Neuronal stem cell (in vitro differentiated cells): ENCODE results near the gene ADAM12.

Experiments used
- DNase-seq: peaks from one replicate; pipeline ENCODE4 v3.0.0-alpha.2; 2013; ENCODE audit warnings: low spot score
- H2AFZ ChIP-seq: one replicate; pipeline ENCODE4 v1.6.1; 2013; ENCODE audit warnings: mild to moderate bottlenecking, low read length, inconsistent platforms
- H2AK5ac ChIP-seq: 2 replicates; pipeline ENCODE4 v1.6.1; 2013; ENCODE audit warnings: low read depth, mild to moderate bottlenecking, inconsistent platforms, low read length, moderate library complexity, mixed read lengths
- H2BK120ac ChIP-seq: 2 replicates; pipeline ENCODE4 v1.6.1; 2013; ENCODE audit warnings: low read depth, mild to moderate bottlenecking, inconsistent platforms, low read length, moderate library complexity, mixed read lengths
- H2BK12ac ChIP-seq: one replicate; pipeline ENCODE4 v1.6.1; 2013; ENCODE audit warnings: low read length, inconsistent platforms
- H2BK15ac ChIP-seq: 2 replicates; pipeline ENCODE4 v1.6.1; 2013; ENCODE audit warnings: mild to moderate bottlenecking, low read length, inconsistent platforms, mixed read lengths
- H2BK5ac ChIP-seq: one replicate; pipeline ENCODE4 v1.6.1; 2013; ENCODE audit warnings: inconsistent platforms, mild to moderate bottlenecking, low read length, moderate library complexity
- H3K14ac ChIP-seq: one replicate; pipeline ENCODE4 v1.6.1; 2013; ENCODE audit warnings: low read length, inconsistent platforms
- H3K18ac ChIP-seq: 2 replicates; pipeline ENCODE4 v1.6.1; 2013; ENCODE audit warnings: low read length, inconsistent platforms
- H3K23ac ChIP-seq: 2 replicates; pipeline ENCODE4 v1.6.1; 2013; ENCODE audit warnings: low read depth, mild to moderate bottlenecking, mixed read lengths, low read length, inconsistent platforms; ENCODE audit not compliant: poor library complexity
- H3K27ac ChIP-seq: replicated peaks from 3 replicates; pipeline ENCODE4 v1.5.1; 2013; ENCODE audit warnings: low read length, inconsistent platforms
- H3K27me3 ChIP-seq, 3 experiments: 2 replicates each; pipeline ENCODE4 v1.6.1; 2013; ENCODE audit warnings: low read length in 3 of 3, mild to moderate bottlenecking in 2 of 3, inconsistent platforms in 1 of 3, low read depth in 1 of 3, mixed read lengths in 1 of 3, moderate library complexity in 1 of 3; ENCODE audit not compliant: control insufficient read depth in 3 of 3, insufficient read depth in 3 of 3
- H3K36me3 ChIP-seq, 2 donors: replicated peaks in 1 of 2; 2 replicates each; pipeline ENCODE4 v1.6.1; 2013; ENCODE audit warnings: low read length in 2 of 2; ENCODE audit not compliant: control insufficient read depth in 2 of 2, insufficient read depth in 2 of 2
- H3K4ac ChIP-seq: 2 replicates; pipeline ENCODE4 v1.6.1; 2013; ENCODE audit warnings: inconsistent platforms, mild to moderate bottlenecking, low read length, moderate library complexity
- H3K4me1 ChIP-seq, 2 donors: 1 replicate in 1 of 2; 2 replicates in 1 of 2; pipeline ENCODE4 v1.6.1; 2013; ENCODE audit warnings: low read length in 2 of 2, low read depth in 1 of 2; ENCODE audit not compliant: control insufficient read depth in 2 of 2, insufficient read depth in 1 of 2
- H3K4me2 ChIP-seq: one replicate; pipeline ENCODE4 v1.6.1; 2013; ENCODE audit warnings: mild to moderate bottlenecking, low read length, inconsistent platforms; ENCODE audit not compliant: insufficient read depth, poor library complexity, severe bottlenecking
- H3K4me3 ChIP-seq, 2 donors: 2 replicates each; pipeline ENCODE4 v1.5.1; 2013; ENCODE audit warnings: low read length in 2 of 2, mild to moderate bottlenecking in 2 of 2, inconsistent platforms in 1 of 2, moderate library complexity in 1 of 2
- H3K79me1 ChIP-seq: one replicate; pipeline ENCODE4 v1.6.1; 2013; ENCODE audit warnings: low read depth, mild to moderate bottlenecking, inconsistent platforms, low read length, moderate library complexity
- H3K9ac ChIP-seq: one replicate; pipeline ENCODE4 v1.6.1; 2013; ENCODE audit warnings: mild to moderate bottlenecking, low read depth, low read length, inconsistent platforms; ENCODE audit not compliant: poor library complexity
- H3K9me3 ChIP-seq, 2 donors: replicated peaks in 1 of 2; 2 replicates each; pipeline versions ENCODE3 to v1.6.1; 2013; ENCODE audit warnings: low read length in 2 of 2, mild to moderate bottlenecking in 2 of 2, inconsistent platforms in 1 of 2, low read depth in 1 of 2, mixed read lengths in 1 of 2, moderate library complexity in 1 of 2; ENCODE audit not compliant: control insufficient read depth in 2 of 2, insufficient read depth in 1 of 2
- H4K8ac ChIP-seq: one replicate; pipeline ENCODE4 v1.6.1; 2013; ENCODE audit warnings: low read depth, mild to moderate bottlenecking, inconsistent platforms, low read length, moderate library complexity
- H4K91ac ChIP-seq: one replicate; pipeline ENCODE4 v1.6.1; 2013; ENCODE audit warnings: low read length, low read depth, mild to moderate bottlenecking, inconsistent platforms; ENCODE audit not compliant: poor library complexity
- WGBS, 2 donors: extraction: QIAGEN DNeasy Blood & Tissue Kit; methylation state at CpG; one replicate each; pipeline ENCODE4 v1.1.7; 2013; ENCODE audit warnings: missing lambda C conversion rate in 2 of 2, mixed read lengths in 1 of 2; ENCODE audit not compliant: insufficient read length in 2 of 2, insufficient replicate concordance in 1 of 2; ENCODE audit errors: extremely low coverage in 2 of 2; 5-methylcytosine and 5-hydroxymethylcytosine counted together

ADAM12 gene

GRCh38 chr10:126109893-126110292 lies 278.4 kb downstream of the ADAM12 start:
- peaks cover 0 to 8% of the 10 kb centered on the region in 2 donors for H3K4me1 ChIP-seq
- H2BK15ac ChIP-seq, result no peak overlapping the region
- H2AFZ ChIP-seq, result no peak overlapping the region
- no peak for DNase-seq
- no peak overlapping the region for H2BK12ac ChIP-seq
- no peak overlapping the region for H2AK5ac ChIP-seq
- H2BK120ac ChIP-seq, result no peak overlapping the region
- no CpG with 5 or more reads among the region's 5 CpGs for WGBS, 2 donors
- H3K9me3 ChIP-seq, result peaks cover 0 to 1% of the 10 kb centered on the region in 2 donors
- H3K27ac ChIP-seq, result no peak overlapping the region
- no peak overlapping the region for H4K8ac ChIP-seq
- no peak overlapping the region for H3K4me2 ChIP-seq
- H3K79me1 ChIP-seq, result no peaks in the 10 kb centered on the region
- no peak overlapping the region for H4K91ac ChIP-seq
- H3K4me3 ChIP-seq, result no peak overlapping the region
- H3K36me3 ChIP-seq, result no peaks in the 10 kb centered on the region
- no peak overlapping the region for H3K23ac ChIP-seq
- no peaks in the 10 kb centered on the region for H3K27me3 ChIP-seq
- no peak overlapping the region for H3K14ac ChIP-seq
- no peak overlapping the region for H3K18ac ChIP-seq
- H3K4ac ChIP-seq, result no peak overlapping the region
- H3K9ac ChIP-seq, result no peak overlapping the region
- H2BK5ac ChIP-seq, result no peak overlapping the region

- no peak overlapping the region for H2BK12ac ChIP-seq
- H3K18ac ChIP-seq, result no peak overlapping the region
- peaks cover 0 to 7% of the 10 kb centered on the region in 2 donors for H3K4me1 ChIP-seq
- H3K4me3 ChIP-seq, result no peak overlapping the region
- H3K27me3 ChIP-seq, result no peaks in the 10 kb centered on the region
- H2AK5ac ChIP-seq, result no peak overlapping the region
- DNase-seq, result no peak
- H2AFZ ChIP-seq, result no peak overlapping the region
- no peak overlapping the region for H4K91ac ChIP-seq
- no peak overlapping the region for H2BK5ac ChIP-seq
- no peak overlapping the region for H2BK120ac ChIP-seq
- H4K8ac ChIP-seq, result no peak overlapping the region
- no CpG with 5 or more reads among the region's 4 CpGs for WGBS, 2 donors
- no peak overlapping the region for H3K14ac ChIP-seq
- peaks cover 0 to 1% of the 10 kb centered on the region in 2 donors for H3K9me3 ChIP-seq
- H3K79me1 ChIP-seq, result no peaks in the 10 kb centered on the region
- no peak overlapping the region for H3K27ac ChIP-seq
- H3K4ac ChIP-seq, result no peak overlapping the region
- H3K23ac ChIP-seq, result no peak overlapping the region
- H3K4me2 ChIP-seq, result no peak overlapping the region
- H3K36me3 ChIP-seq, result no peaks in the 10 kb centered on the region
- no peak overlapping the region for H3K9ac ChIP-seq
- H2BK15ac ChIP-seq, result no peak overlapping the region
These were observed 279.6 kb downstream of the ADAM12 start for GRCh38 chr10:126108693-126109092.

GRCh38 chr10:126104767-126105166 lies 283.5 kb downstream of the ADAM12 start:
- Histone ChIP-seq H2AFZ (no peak overlapping the region), H2BK15ac (no peak overlapping the region), H4K8ac (no peak overlapping the region), H3K4me2 (no peak overlapping the region), H2BK12ac (no peak overlapping the region), H3K79me1 (no peaks in the 10 kb centered on the region), H2BK120ac (no peak overlapping the region), H3K4ac (no peak overlapping the region), H3K27ac (no peak overlapping the region), H3K23ac (no peak overlapping the region), H3K9ac (no peak overlapping the region), H3K4me3 (no peak overlapping the region), H3K18ac (no peak overlapping the region), H3K14ac (no peak overlapping the region), H3K36me3 (no peaks in the 10 kb centered on the region), H3K27me3 (no peaks in the 10 kb centered on the region), H3K9me3 (peaks cover 0 to 1% of the 10 kb centered on the region in 2 donors), H2AK5ac (no peak overlapping the region), H3K4me1 (no peaks in the 10 kb centered on the region), H2BK5ac (no peak overlapping the region), H4K91ac (no peak overlapping the region)
- WGBS, 2 donors, result no CpG with 5 or more reads among the region's 8 CpGs
- no peak for DNase-seq

GRCh38 chr10:126102636-126103035 lies 285.6 kb downstream of the ADAM12 start:
- H2BK12ac ChIP-seq, result no peak overlapping the region
- no peaks in the 10 kb centered on the region for H3K79me1 ChIP-seq
- no peak overlapping the region for H3K14ac ChIP-seq
- no peak overlapping the region for H2BK15ac ChIP-seq
- H3K4me2 ChIP-seq, result no peak overlapping the region
- no peak overlapping the region for H2AK5ac ChIP-seq
- no peak overlapping the region for H3K4ac ChIP-seq
- H4K8ac ChIP-seq, result no peak overlapping the region
- H4K91ac ChIP-seq, result no peak overlapping the region
- no peak overlapping the region for H3K23ac ChIP-seq
- no peak overlapping the region for H2AFZ ChIP-seq
- DNase-seq, result no peak
- WGBS, 2 donors, result no CpG with 5 or more reads among the region's 9 CpGs
- no peak overlapping the region for H2BK5ac ChIP-seq
- H3K36me3 ChIP-seq, result no peaks in the 10 kb centered on the region
- H3K18ac ChIP-seq, result no peak overlapping the region
- H3K27ac ChIP-seq, result no peak overlapping the region
- no peaks in the 10 kb centered on the region for H3K27me3 ChIP-seq
- H2BK120ac ChIP-seq, result no peak overlapping the region
- H3K9ac ChIP-seq, result no peak overlapping the region
- H3K4me3 ChIP-seq, result no peak overlapping the region
- H3K4me1 ChIP-seq, result no peaks in the 10 kb centered on the region
- peaks cover 0 to 1% of the 10 kb centered on the region in 2 donors for H3K9me3 ChIP-seq
